K562 (cell line): Measurements from ENCODE around the gene EDN2. TPM values are rescaled to one million over a fixed set of nuclear protein-coding genes. Genes with fewer than 3 reads are reported as not detected.

ENCODE experiments used
- DIDO1 ChIP-seq: fragments of 450-650 bp; IDR thresholded peaks from 2 replicates; pipeline ENCODE4 v1.6.1; 2016; ENCODE audit warnings: low read depth, missing biosample characterization, missing genetic modification characterization
- EP300 ChIP-seq: IDR thresholded peaks from 2 replicates; pipeline ENCODE4 v1.6.1; 2012; ENCODE audit warnings: low read length, improper control_type of control experiment
- ETV5 ChIP-seq: sonication (generic); formaldehyde crosslinking; IDR thresholded peaks from 2 replicates; pipeline ENCODE4 v1.4.0; 2020; ENCODE audit warnings: low read depth, mild to moderate bottlenecking, missing genetic modification reagents
- JUND ChIP-seq, 2 experiments: IDR thresholded peaks; 2 replicates in 1 of 2; 3 replicates in 1 of 2; pipeline ENCODE4 v1.6.1; 2011; ENCODE audit warnings: borderline replicate concordance in 2 of 2, low read depth in 2 of 2, low read length in 2 of 2, improper control_type of control experiment in 1 of 2, missing biosample characterization in 1 of 2, missing genetic modification characterization in 1 of 2, missing genetic modification reagents in 1 of 2
- KLF16 ChIP-seq: IDR thresholded peaks from 2 replicates; pipeline ENCODE4 v1.6.1; 2016; ENCODE audit warnings: antibody characterized with exemption
- MBD2 ChIP-seq: sonication (generic); IDR thresholded peaks from 2 replicates; pipeline ENCODE4 v1.6.1; 2016; ENCODE audit warnings: low read depth, borderline replicate concordance
- MED1 ChIP-seq: sonication (generic); formaldehyde crosslinking; IDR thresholded peaks from 2 replicates; pipeline ENCODE4 v1.8.1; 2023; ENCODE audit warnings: missing genetic modification reagents, borderline replicate concordance
- MEIS2 ChIP-seq: fragments of 450-650 bp; IDR thresholded peaks from 2 replicates; pipeline ENCODE4 v1.6.1; 2014; ENCODE audit warnings: mild to moderate bottlenecking; ENCODE audit not compliant: partially characterized antibody
- NFRKB ChIP-seq: fragments of 450-650 bp; IDR thresholded peaks from 2 replicates; pipeline ENCODE4 v1.6.1; 2016; ENCODE audit warnings: low read depth
- POLR2G ChIP-seq: fragments of 200-400 bp; formaldehyde crosslinking; IDR thresholded peaks from 2 replicates; pipeline ENCODE4 v1.6.1; 2017; ENCODE audit warnings: low read depth, mild to moderate bottlenecking, antibody characterized with exemption, low read length, moderate library complexity
- SAP30 ChIP-seq: fragments of 200-600 bp; sonication (generic); IDR thresholded peaks from 2 replicates; pipeline ENCODE4 v1.6.1; 2012; ENCODE audit warnings: borderline replicate concordance, low read depth, mild to moderate bottlenecking, moderate library complexity, low read length, control low read depth, inconsistent platforms; ENCODE audit not compliant: insufficient read depth, poor library complexity, severe bottlenecking
- SMARCA4 ChIP-seq: fragments of 450-650 bp; IDR thresholded peaks from 2 replicates; pipeline ENCODE4 v1.6.1; 2016
- SMARCB1 ChIP-seq: IDR thresholded peaks from 2 replicates; pipeline ENCODE4 v1.6.1; 2011; ENCODE audit warnings: improper control_type of control experiment, low read depth; ENCODE audit not compliant: insufficient read length
- SP2 ChIP-seq: IDR thresholded peaks from 2 replicates; pipeline ENCODE4 v1.6.1; 2011; ENCODE audit warnings: mild to moderate bottlenecking, low read depth, low read length, moderate library complexity; ENCODE audit not compliant: poor library complexity, severe bottlenecking; ENCODE audit errors: extremely low read depth
- TAF7 ChIP-seq: fragments of 450-650 bp; IDR thresholded peaks from 2 replicates; pipeline ENCODE4 v1.6.1; 2016; ENCODE audit warnings: missing genetic modification characterization, missing compliant biosample characterization
- TBP ChIP-seq: optimal IDR thresholded peaks from 2 replicates; pipeline ENCODE3; 2011; ENCODE audit warnings: low read depth, low read length, improper control_type of control experiment
- ZNF12 ChIP-seq: sonication (generic); formaldehyde crosslinking; IDR thresholded peaks from 2 replicates; pipeline ENCODE4 v1.4.0; 2020; ENCODE audit warnings: mild to moderate bottlenecking, missing genetic modification reagents
- ZNF197 ChIP-seq: fragments of 200-800 bp; sonication (Bioruptor generic); IDR thresholded peaks from 2 replicates; pipeline ENCODE4 v1.6.1; 2016; ENCODE audit warnings: low read depth, missing genetic modification characterization, missing compliant biosample characterization
- ZNF224 ChIP-seq: sonication (generic); formaldehyde crosslinking; IDR thresholded peaks from 2 replicates; pipeline ENCODE4 v1.8.0; 2022; ENCODE audit warnings: mild to moderate bottlenecking, missing genetic modification reagents
- ZNF324 ChIP-seq: fragments of 250-450 bp; sonication (Bioruptor Pico); IDR thresholded peaks from 2 replicates; pipeline ENCODE4 v1.4.0; 2020; ENCODE audit warnings: mild to moderate bottlenecking
- ZNF398 ChIP-seq: fragments of 250-450 bp; sonication (Bioruptor Pico); IDR thresholded peaks from 2 replicates; pipeline ENCODE4 v1.8.0; 2021; ENCODE audit warnings: moderate library complexity, mild to moderate bottlenecking, inconsistent platforms
- polyA plus RNA-seq, 8 experiments: library from polyadenylated mRNA; depleted of rRNA in 4 of 8; stranded (reverse) in 5 of 8; unstranded in 3 of 8; fragments of >200 nt; fragmentation: Nextera tagmentation in 2 of 8; fragmentation: Illumina TruSeq in 1 of 8; extraction: Ambion mirVana in 2 of 8; extraction: Trizol in 1 of 8; gene quantifications; 2 replicates each; pipeline versions ENCODE4 v1.2.1 to v1.2.3, GENCODE V29; 2011 to 2014; ENCODE audit warnings: inconsistent platforms in 1 of 8, missing spikeins in 1 of 8
- total RNA-seq, 7 experiments: library from RNA; depleted of rRNA in 6 of 7; stranded (reverse); fragments of >200 nt in 6 of 7; fragmentation: Illumina TruSeq in 2 of 7; extraction: Trizol in 2 of 7; gene quantifications; 2 replicates each; pipeline versions ENCODE4 v1.2.1 to v1.2.3, GENCODE V29; 2011 to 2021; ENCODE audit warnings: low replicate concordance in 1 of 7
- TF ChIP-seq, protein P1 (sequence below): IDR thresholded peaks from 2 replicates; pipeline ENCODE4 v1.6.1; 2011; ENCODE audit not compliant: insufficient read length; ENCODE audit errors: extremely low read depth
- TF ChIP-seq, protein P2 (sequence below): sonication (generic); formaldehyde crosslinking; IDR thresholded peaks from 2 replicates; pipeline ENCODE4 v1.8.0; 2022; ENCODE audit warnings: missing genetic modification reagents, mild to moderate bottlenecking, borderline replicate concordance
- TF ChIP-seq, protein P3 (sequence below): fragments of 250-450 bp; sonication (Bioruptor Pico); IDR thresholded peaks from 2 replicates; pipeline ENCODE4 v1.5.0; 2020; ENCODE audit warnings: mild to moderate bottlenecking, borderline replicate concordance

EDN2 gene
- total and polyA plus RNA-seq, 9 of the 15 experiments (the other 6 are each of a cell fraction or from before 2014, with no cell fraction given) = not detected

GRCh38 chr1:41485605-41486004 lies 1.1 kb upstream of the EDN2 start (continued):
- no peak for TF ChIP-seq ZNF398 (CRISPR knock-in tag)
- TF ChIP-seq, protein P1, sequence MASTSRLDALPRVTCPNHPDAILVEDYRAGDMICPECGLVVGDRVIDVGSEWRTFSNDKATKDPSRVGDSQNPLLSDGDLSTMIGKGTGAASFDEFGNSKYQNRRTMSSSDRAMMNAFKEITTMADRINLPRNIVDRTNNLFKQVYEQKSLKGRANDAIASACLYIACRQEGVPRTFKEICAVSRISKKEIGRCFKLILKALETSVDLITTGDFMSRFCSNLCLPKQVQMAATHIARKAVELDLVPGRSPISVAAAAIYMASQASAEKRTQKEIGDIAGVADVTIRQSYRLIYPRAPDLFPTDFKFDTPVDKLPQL = no peak
- peak; percentile 93 for TF ChIP-seq JUND (IDR thresholded peaks at IDR 0.05; ENCODE audit: borderline replicate concordance, low read depth, low read length)
- TF ChIP-seq JUND (tag; IDR thresholded peaks at IDR 0.05; ENCODE audit: borderline replicate concordance, low read depth, low read length) = peak; percentile 92; the same call in 2 of the 3 replicates
- TF ChIP-seq DIDO1 (tag) = no peak
- TF ChIP-seq ZNF12 (CRISPR knock-in tag) = no peak
- TF ChIP-seq SP2 = no peak
- TF ChIP-seq MEIS2 = no peak
- no peak for TF ChIP-seq TAF7
- TF ChIP-seq KLF16 = no peak
- TF ChIP-seq POLR2G = no peak
- no peak for TF ChIP-seq SMARCB1
- TF ChIP-seq, protein P2, sequence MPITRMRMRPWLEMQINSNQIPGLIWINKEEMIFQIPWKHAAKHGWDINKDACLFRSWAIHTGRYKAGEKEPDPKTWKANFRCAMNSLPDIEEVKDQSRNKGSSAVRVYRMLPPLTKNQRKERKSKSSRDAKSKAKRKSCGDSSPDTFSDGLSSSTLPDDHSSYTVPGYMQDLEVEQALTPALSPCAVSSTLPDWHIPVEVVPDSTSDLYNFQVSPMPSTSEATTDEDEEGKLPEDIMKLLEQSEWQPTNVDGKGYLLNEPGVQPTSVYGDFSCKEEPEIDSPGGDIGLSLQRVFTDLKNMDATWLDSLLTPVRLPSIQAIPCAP = no peak
- no peak for TF ChIP-seq NFRKB
- TF ChIP-seq, protein P3, sequence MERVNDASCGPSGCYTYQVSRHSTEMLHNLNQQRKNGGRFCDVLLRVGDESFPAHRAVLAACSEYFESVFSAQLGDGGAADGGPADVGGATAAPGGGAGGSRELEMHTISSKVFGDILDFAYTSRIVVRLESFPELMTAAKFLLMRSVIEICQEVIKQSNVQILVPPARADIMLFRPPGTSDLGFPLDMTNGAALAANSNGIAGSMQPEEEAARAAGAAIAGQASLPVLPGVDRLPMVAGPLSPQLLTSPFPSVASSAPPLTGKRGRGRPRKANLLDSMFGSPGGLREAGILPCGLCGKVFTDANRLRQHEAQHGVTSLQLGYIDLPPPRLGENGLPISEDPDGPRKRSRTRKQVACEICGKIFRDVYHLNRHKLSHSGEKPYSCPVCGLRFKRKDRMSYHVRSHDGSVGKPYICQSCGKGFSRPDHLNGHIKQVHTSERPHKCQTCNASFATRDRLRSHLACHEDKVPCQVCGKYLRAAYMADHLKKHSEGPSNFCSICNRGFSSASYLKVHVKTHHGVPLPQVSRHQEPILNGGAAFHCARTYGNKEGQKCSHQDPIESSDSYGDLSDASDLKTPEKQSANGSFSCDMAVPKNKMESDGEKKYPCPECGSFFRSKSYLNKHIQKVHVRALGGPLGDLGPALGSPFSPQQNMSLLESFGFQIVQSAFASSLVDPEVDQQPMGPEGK (CRISPR knock-in tag) = no peak
- TF ChIP-seq ZNF197 (CRISPR knock-in tag) = no peak
- no peak for TF ChIP-seq ZNF224
- TF ChIP-seq ZNF324 (CRISPR knock-in tag) = no peak
- TF ChIP-seq MED1 (CRISPR knock-in tag) = no peak
- TF ChIP-seq EP300 = 0 out of 2 replicates have a peak, but pooled peaks have one; percentile 13
- no peak; the same call in 1 of the 2 replicates for TF ChIP-seq ETV5 (CRISPR knock-in tag)
- no peak for TF ChIP-seq TBP
- TF ChIP-seq SMARCA4 = peak; percentile 19; the same call in 1 of the 2 replicates
- no peak for TF ChIP-seq SAP30
- no peak for TF ChIP-seq MBD2
